ENCODE results near the gene SLC22A7. TPM values are rescaled to one million over a fixed set of nuclear protein-coding genes. Genes with fewer than 3 reads are reported as not detected.

SLC22A7 gene
- total and polyA plus RNA-seq, 2 of the 8 experiments (the other 6 are each of a cell fraction or from before 2014, with no cell fraction given) = not detected

DNA sequence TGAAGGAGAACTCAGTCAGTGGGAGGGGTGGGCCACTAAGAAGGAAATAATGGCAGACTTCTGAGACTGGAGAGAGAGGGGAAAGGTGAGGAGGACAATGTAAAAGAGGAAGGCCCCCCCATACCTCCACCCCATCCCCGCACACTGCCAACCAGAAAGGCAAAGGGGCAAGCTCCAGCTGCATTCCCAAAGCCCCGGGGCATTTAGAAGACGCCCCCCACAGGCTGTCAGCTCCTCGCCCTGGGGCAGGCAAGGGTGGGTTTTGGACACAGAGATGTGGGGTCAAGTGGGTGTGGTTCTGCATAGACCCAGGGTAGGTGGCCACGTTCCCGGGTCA, 20.8 kb upstream of the SLC22A7 start:
- CTCF ChIA-PET (ENCODE audit: partially characterized antibody) = interaction anchor here (1.3 to 3.2 kb wide), 9 partner anchors 10 to 58 kb away, joined by 3 to 16 read pairs (median 5); partner anchors contain the start of gene DNPH1
- POLR2A ChIA-PET (ENCODE audit: partially characterized antibody) = interaction anchor here (1.0 to 2.1 kb wide), 6 partner anchors 9 to 102 kb away, joined by 3 to 7 read pairs (median 4); no protein-coding TSS in a partner anchor
- 83% methylated on average over 4 of the region's 6 CpGs; no CpG with 5 or more reads in 1 of the 2 experiments for WGBS, 2 experiments (ENCODE audit: extremely low coverage in 1 of 2, insufficient coverage in 1 of 2, insufficient read length in 1 of 2, insufficient replicate concordance in 2 of 2, low coverage in 1 of 2, low lambda C conversion rate in 2 of 2, missing lambda C conversion rate in 1 of 2)

More for the DNA sequence above, 20.8 kb upstream of the SLC22A7 start:
- peak overlapping the region; percentile 29; the same call in 1 of the 2 replicates for H4K8ac ChIP-seq (ENCODE audit: extremely low read depth, insufficient read depth, low read length)
- no peak overlapping the region for H4K5ac ChIP-seq (ENCODE audit: insufficient read length, low read depth, low read length)
- no peak overlapping the region for H3K14ac ChIP-seq (ENCODE audit: insufficient read length)
- H3K23me2 ChIP-seq (ENCODE audit: low read depth, low read length) = peaks cover 11% of the 10 kb centered on the region
- no peaks in the 10 kb centered on the region for H4K20me1 ChIP-seq (replicated peaks in 1 of 2; ENCODE audit: control insufficient read depth in 1 of 2, insufficient read depth in 2 of 2, low read length in 2 of 2)
- no peak overlapping the region for H3K4ac ChIP-seq (replicated peaks; ENCODE audit: insufficient read length, low read depth, low read length)
- no peak overlapping the region for H2BK120ac ChIP-seq (replicated peaks; ENCODE audit: low read depth, low read length)
- peak overlapping the region; percentile 92; the same call in 1 of the 2 replicates for H2BK15ac ChIP-seq (ENCODE audit: low read length)
- no peak overlapping the region for H2AK5ac ChIP-seq (ENCODE audit: low read depth, low read length)
- H3K4me3 ChIP-seq (ENCODE audit: extremely low read depth in 1 of 4, insufficient read depth in 2 of 4, low read depth in 3 of 4, low read length in 4 of 4) = no peak overlapping the region
- H2BK12ac ChIP-seq (ENCODE audit: low read depth, low read length) = no peak overlapping the region
- H3K4me2 ChIP-seq (ENCODE audit: insufficient read depth in 1 of 2, low read depth in 2 of 2, low read length in 2 of 2) = no peak overlapping the region; a peak in 1 of 4 replicates
- peaks cover 4 to 29% (median 20%) of the 10 kb centered on the region in 4 experiments for H3K4me1 ChIP-seq (replicated peaks in 1 of 4; ENCODE audit: control insufficient read depth in 3 of 4, insufficient read depth in 4 of 4, low read length in 3 of 4)
- no peak overlapping the region for H3K27ac ChIP-seq (ENCODE audit: low read depth, low read length)
- H2BK5ac ChIP-seq (ENCODE audit: low read depth, low read length) = no peak overlapping the region
- H3K9ac ChIP-seq (replicated peaks in 1 of 4; ENCODE audit: extremely low read depth in 1 of 4, low read depth in 3 of 4, low read length in 3 of 4) = no peak overlapping the region
- H3K56ac ChIP-seq (replicated peaks; ENCODE audit: insufficient read length, low read depth, low read length) = no peak overlapping the region
- no peak overlapping the region for H2BK20ac ChIP-seq (ENCODE audit: low read length)
- TF ChIP-seq CTCF (IDR thresholded peaks at IDR 0.05; ENCODE audit: control extremely low read depth in 1 of 3, insufficient read depth in 1 of 3, low read depth in 1 of 3, low read length in 3 of 3) (peak in 1 of 3 experiments; percentile 2; a peak in 1 of 4 replicates), GABPA (IDR thresholded peaks at IDR 0.05; ENCODE audit: borderline replicate concordance, insufficient read depth, low read length) (no peak)
- H3K79me1 ChIP-seq (ENCODE audit: low read depth, low read length) = no peaks in the 10 kb centered on the region
- FAIRE-seq (no peak), DNase-seq (ENCODE audit: low read depth in 1 of 2, low spot score in 2 of 2) (no peak)
- no peak overlapping the region for H2AFZ ChIP-seq (ENCODE audit: low read length)
- H3K36me3 ChIP-seq (ENCODE audit: control insufficient read depth in 2 of 4, insufficient read depth in 4 of 4, low read length in 3 of 4) = no peaks in the 10 kb centered on the region
- no peaks in the 10 kb centered on the region for H3K79me2 ChIP-seq (ENCODE audit: control insufficient read depth in 1 of 2, insufficient read depth in 2 of 2, low read length in 2 of 2)
- no peak overlapping the region for H3K23ac ChIP-seq (ENCODE audit: insufficient read length)
- no peak overlapping the region for H3K18ac ChIP-seq (ENCODE audit: extremely low read depth, low read length)
- no peak overlapping the region for H4K91ac ChIP-seq (replicated peaks; ENCODE audit: insufficient read length, low read length)
- H3K9me3 ChIP-seq (ENCODE audit: insufficient read depth in 2 of 2, low read depth in 1 of 2, low read length in 1 of 2) = no peaks in the 10 kb centered on the region
- peaks cover 12 to 36% (median 29%) of the 10 kb centered on the region in 4 experiments for H3K27me3 ChIP-seq (replicated peaks in 1 of 4; ENCODE audit: control insufficient read depth in 3 of 4, extremely low read depth in 1 of 4, insufficient read depth in 3 of 4, low read length in 3 of 4)
